PC-3 (cell line): ENCODE results near the gene ACIN1. TPM values are rescaled to one million over a fixed set of nuclear protein-coding genes. Genes with fewer than 3 reads are reported as not detected.
"Not testable (repeated sequence)": the region's sequence is repeated elsewhere in the genome, so short reads cannot be mapped to it uniquely, and the experiment has no call there.

Experiments
- ATAC-seq: fragments of 200-7000 bp; cut with Tn5 transposase; 2 replicates; pipeline ENCODE4 v1.9.1; 2020; ENCODE audit warnings: mild to moderate bottlenecking, moderate library complexity
- BruUV-seq: library from RNA; stranded (reverse); fragments of 400-500 nt; replicated peaks from 2 replicates; lab custom pipeline; 2021; lab: Mats Ljungman, UMichigan
- CTCF ChIA-PET: fragments of 300-600 bp; sonication (Branson Sonifier 250); formaldehyde crosslinking; loops from one replicate; lab custom pipeline; 2022; ENCODE audit warnings: antibody characterized with exemption; lab: Charles Lee
- POLR2A ChIA-PET: fragments of 300-600 bp; sonication (Branson Sonifier 250); formaldehyde crosslinking; loops from one replicate; lab custom pipeline; 2022; ENCODE audit warnings: antibody characterized with exemption; ENCODE audit not compliant: unreplicated experiment; lab: Charles Lee
- DNase-seq: peaks from one replicate; pipeline ENCODE4 v3.0.0-alpha.2; 2015
- H2AFZ ChIP-seq: fragments of 300-600 bp; sonication (generic); 2 replicates; pipeline ENCODE4 v1.6.0; 2016; ENCODE audit warnings: antibody characterized with exemption, low read length
- H3F3A ChIP-seq: fragments of 300-600 bp; sonication (generic); one replicate; pipeline ENCODE4 v1.6.0; 2017; ENCODE audit warnings: antibody characterized with exemption, low read length, control low read depth, mild to moderate bottlenecking; ENCODE audit not compliant: unreplicated experiment
- H3K27ac ChIP-seq: fragments of 300-600 bp; sonication (generic); 2 replicates; pipeline ENCODE4 v1.5.1; 2016; ENCODE audit warnings: mild to moderate bottlenecking, low read length
- H3K27me3 ChIP-seq: fragments of 300-600 bp; sonication (generic); 2 replicates; pipeline ENCODE4 v1.6.1; 2016; ENCODE audit warnings: low read length, mixed read lengths
- H3K36me3 ChIP-seq: fragments of 300-600 bp; sonication (generic); 2 replicates; pipeline ENCODE4 v1.6.1; 2016; ENCODE audit warnings: low read depth, mixed run types, low read length, mixed read lengths
- H3K4me1 ChIP-seq: fragments of 300-600 bp; sonication (generic); 2 replicates; pipeline ENCODE4 v1.5.1; 2016; ENCODE audit warnings: low read length; ENCODE audit not compliant: insufficient read depth
- H3K4me2 ChIP-seq: fragments of 300-600 bp; sonication (generic); 2 replicates; pipeline ENCODE4 v1.6.0; 2016; ENCODE audit warnings: low read length
- H3K4me3 ChIP-seq: fragments of 300-600 bp; sonication (generic); 2 replicates; pipeline ENCODE4 v1.5.1; 2016; ENCODE audit warnings: mild to moderate bottlenecking, low read length, mixed read lengths
- H3K79me2 ChIP-seq: fragments of 300-600 bp; sonication (generic); 2 replicates; pipeline ENCODE4 v1.6.1; 2017; ENCODE audit warnings: low read length, mixed read lengths
- H3K9ac ChIP-seq: fragments of 300-600 bp; sonication (generic); 2 replicates; pipeline ENCODE4 v1.6.0; 2016; ENCODE audit warnings: mild to moderate bottlenecking, low read length
- H3K9me2 ChIP-seq: fragments of 300-600 bp; sonication (generic); replicated peaks from 2 replicates; pipeline ENCODE4 v1.6.1; 2016; ENCODE audit warnings: mixed run types, low read length, mixed read lengths
- H3K9me3 ChIP-seq: fragments of 300-600 bp; sonication (generic); 2 replicates; pipeline ENCODE4 v1.6.1; 2016; ENCODE audit warnings: low read length, mixed read lengths
- H4K20me1 ChIP-seq: fragments of 300-600 bp; sonication (generic); 2 replicates; pipeline ENCODE4 v1.6.1; 2016; ENCODE audit warnings: low read length, mixed read lengths
- CTCF ChIP-seq: fragments of 300-600 bp; sonication (generic); conservative IDR thresholded peaks from 2 replicates; pipeline ENCODE4 v1.5.1; 2017; ENCODE audit warnings: antibody characterized with exemption, low read depth, mild to moderate bottlenecking, low read length
- EZH2 ChIP-seq: fragments of 300-600 bp; sonication (generic); IDR thresholded peaks from one replicate; pipeline ENCODE4 v1.6.1; 2017; ENCODE audit warnings: antibody characterized with exemption, mild to moderate bottlenecking, low read length; ENCODE audit not compliant: unreplicated experiment
- EZH2phosphoT487 ChIP-seq: fragments of 300-600 bp; sonication (generic); IDR thresholded peaks from 2 replicates; pipeline ENCODE4 v1.6.1; 2018; ENCODE audit warnings: mild to moderate bottlenecking, antibody characterized with exemption, low read length, borderline replicate concordance
- intact Hi-C: fragments of 100-400 bp; cut with micrococcal nuclease; formaldehyde crosslinking; loops from 2 replicates; pipeline ENCODE4 v1.9.0; 2023
- total RNA-seq: library from RNA; depleted of rRNA; stranded (reverse); fragments of >200 nt; gene quantifications from 2 replicates; pipeline ENCODE4 v1.2.3, GENCODE V29; 2014

Gene ACIN1
- total RNA-seq, 1 experiment from 2014 or later: 112 TPM

DNA sequence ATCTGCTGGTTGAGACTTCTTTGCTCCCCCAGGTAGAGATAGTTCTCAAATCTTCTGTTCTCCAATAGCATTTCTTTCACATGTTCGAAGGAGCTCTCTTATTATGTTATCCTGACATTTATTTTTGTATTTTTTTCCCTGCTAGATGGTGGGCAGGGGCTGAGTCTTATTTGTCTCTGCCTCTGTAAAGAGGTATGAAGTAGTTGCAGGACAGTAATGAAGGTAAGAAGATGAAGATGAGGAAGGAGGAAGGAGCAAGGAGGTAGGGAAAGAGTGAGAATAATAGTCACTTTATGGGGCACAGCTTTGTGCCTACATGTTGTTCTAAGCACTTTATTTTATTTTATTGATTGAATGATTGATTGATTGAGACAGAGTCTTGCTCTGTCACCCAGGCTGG, 14.8 kb upstream of the ACIN1 start:
- DNase-seq: no peak
- CTCF ChIA-PET: interaction anchor here (0.5 to 3.5 kb wide), 4 partner anchors 41 to 984 kb away, joined by 3 to 31 read pairs (median 4); partner anchors contain the start of gene PCK2

DNA sequence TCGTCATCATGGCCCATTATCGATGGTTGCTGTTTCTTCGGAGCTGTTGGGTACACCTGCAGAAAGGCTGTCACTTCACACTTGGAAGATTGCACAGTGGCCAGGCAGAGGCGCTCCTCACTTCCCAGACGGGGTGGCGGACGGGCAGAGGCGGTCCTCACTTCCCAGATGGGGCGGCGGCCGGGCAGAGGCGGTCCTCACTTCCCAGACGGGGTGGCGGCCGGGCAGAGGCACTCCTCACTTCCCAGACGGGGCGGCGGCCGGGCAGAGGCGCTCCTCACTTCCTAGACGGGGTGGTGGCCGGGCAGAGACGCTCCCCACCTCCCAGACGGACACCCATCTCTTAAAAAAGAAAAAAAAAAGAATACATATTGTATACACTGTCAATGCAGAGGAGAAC, 13.2 kb upstream of the ACIN1 start:
- POLR2A ChIA-PET: interaction anchor here (0.7 kb wide), 1 partner anchor 1794 kb away, joined by 3 read pairs; no protein-coding TSS in a partner anchor
- H2AFZ ChIP-seq, ATAC-seq, H3K27ac ChIP-seq, H3K79me2 ChIP-seq, DNase-seq, BruUV-seq, H3K9ac ChIP-seq, H4K20me1 ChIP-seq, H3K9me2 ChIP-seq, H3K4me2 ChIP-seq, H3F3A ChIP-seq, H3K9me3 ChIP-seq, H3K4me1 ChIP-seq, H3K36me3 ChIP-seq, H3K4me3 ChIP-seq: not testable (repeated sequence)
- CTCF ChIA-PET: interaction anchor here (1.0 to 3.5 kb wide), 3 partner anchors 31 to 114 kb away, joined by 4 to 31 read pairs (median 9); no protein-coding TSS in a partner anchor
- intact Hi-C loops: loop anchor here (2.0 to 5.0 kb wide), 2 partner anchors 31 to 121 kb away; no protein-coding TSS in a partner anchor
- H3K27me3 ChIP-seq: peaks cover 22% of the 10 kb centered on the region

More for the DNA sequence above, 14.8 kb upstream of the ACIN1 start:
- Histone ChIP-seq H3K4me3 (no peak overlapping the region), H3F3A (no peaks in the 10 kb centered on the region), H3K9me3 (no peaks in the 10 kb centered on the region), H3K27ac (no peak overlapping the region), H3K36me3 (no peaks in the 10 kb centered on the region), H2AFZ (no peak overlapping the region), H3K4me1 (peaks cover 10% of the 10 kb centered on the region), H3K9me2 (no peaks in the 10 kb centered on the region), H3K79me2 (no peaks in the 10 kb centered on the region), H3K4me2 (no peak overlapping the region), H4K20me1 (no peaks in the 10 kb centered on the region), H3K27me3 (peaks cover 22% of the 10 kb centered on the region), H3K9ac (no peak overlapping the region)
- no peak for ATAC-seq
- no TSS peak for BruUV-seq
- intact Hi-C loops: loop anchor here (1.0 to 5.0 kb wide), 4 partner anchors 33 to 122 kb away; no protein-coding TSS in a partner anchor
- TF ChIP-seq CTCF (no peak), EZH2 (no peak), EZH2phosphoT487 (no peak)
- POLR2A ChIA-PET: no interaction called here

- H3K27ac ChIP-seq, H3K36me3 ChIP-seq, ATAC-seq, BruUV-seq, H2AFZ ChIP-seq, DNase-seq, H3K4me1 ChIP-seq, H4K20me1 ChIP-seq, H3K4me2 ChIP-seq, CTCF ChIA-PET, H3K9me3 ChIP-seq, H3F3A ChIP-seq, POLR2A ChIA-PET, H3K9me2 ChIP-seq, H3K9ac ChIP-seq, H3K79me2 ChIP-seq, H3K4me3 ChIP-seq: not testable (repeated sequence)
- H3K27me3 ChIP-seq: peaks cover 22% of the 10 kb centered on the region
- intact Hi-C loops: loop anchor here (2.0 to 5.0 kb wide), 2 partner anchors 31 to 120 kb away; no protein-coding TSS in a partner anchor
Observed at GRCh38 chr14:23107620-23108019, 12.7 kb upstream of the ACIN1 start.

DNA sequence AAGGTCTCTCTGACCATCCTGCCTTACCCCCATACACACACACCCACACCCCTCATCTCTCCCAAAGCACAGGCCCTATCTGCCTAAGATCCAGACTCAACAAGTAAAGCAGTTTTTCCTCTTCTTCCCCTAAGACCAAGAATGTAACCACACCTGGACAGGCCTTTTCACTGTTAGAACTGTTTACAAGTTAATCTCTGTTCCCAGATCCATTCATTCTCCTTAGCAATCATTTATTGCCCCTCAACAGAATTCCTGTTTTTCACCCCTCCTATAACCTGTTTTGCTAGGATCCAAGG, 11.8 kb upstream of the ACIN1 start:
- Histone ChIP-seq H3K27ac (no peak overlapping the region), H3K27me3 (peaks cover 16% of the 10 kb centered on the region), H3K4me2 (no peak overlapping the region), H2AFZ (no peak overlapping the region), H3K9me2 (no peaks in the 10 kb centered on the region), H3K9me3 (no peaks in the 10 kb centered on the region), H3F3A (no peaks in the 10 kb centered on the region), H4K20me1 (no peaks in the 10 kb centered on the region), H3K4me1 (no peaks in the 10 kb centered on the region), H3K9ac (no peak overlapping the region), H3K79me2 (no peaks in the 10 kb centered on the region), H3K36me3 (no peaks in the 10 kb centered on the region), H3K4me3 (no peak overlapping the region)
- POLR2A ChIA-PET: no interaction called here
- ATAC-seq (no peak), DNase-seq (no peak)
- TF ChIP-seq EZH2 (no peak), CTCF (no peak), EZH2phosphoT487 (no peak)
- intact Hi-C loops: loop anchor here (5.0 kb wide), 1 partner anchor 119 kb away; no protein-coding TSS in a partner anchor
- CTCF ChIA-PET: no interaction called here
- no TSS peak for BruUV-seq
